Cardiac fibroblast (primary cell): ENCODE measurements around the gene GCGR.

Source experiments
- DNase-seq, 2 donors: peaks; one replicate each; pipeline versions ENCODE4 v3.0.0 to v3.0.0-alpha.2; 2010; ENCODE audit warnings: low read depth in 2 of 2
- H3K4me3 ChIP-seq, 2 donors: replicated peaks in 1 of 2; 1 replicate in 1 of 2; 2 replicates in 1 of 2; pipeline ENCODE4 v1.5.1; 2011; ENCODE audit warnings: low read depth in 2 of 2, low read length in 2 of 2, mild to moderate bottlenecking in 2 of 2, moderate library complexity in 1 of 2
- TF ChIP-seq, protein P1 (sequence below): IDR thresholded peaks from one replicate; pipeline ENCODE4 v1.5.1; 2011; ENCODE audit warnings: low read depth, mild to moderate bottlenecking, low read length, inconsistent platforms

Gene GCGR

DNA sequence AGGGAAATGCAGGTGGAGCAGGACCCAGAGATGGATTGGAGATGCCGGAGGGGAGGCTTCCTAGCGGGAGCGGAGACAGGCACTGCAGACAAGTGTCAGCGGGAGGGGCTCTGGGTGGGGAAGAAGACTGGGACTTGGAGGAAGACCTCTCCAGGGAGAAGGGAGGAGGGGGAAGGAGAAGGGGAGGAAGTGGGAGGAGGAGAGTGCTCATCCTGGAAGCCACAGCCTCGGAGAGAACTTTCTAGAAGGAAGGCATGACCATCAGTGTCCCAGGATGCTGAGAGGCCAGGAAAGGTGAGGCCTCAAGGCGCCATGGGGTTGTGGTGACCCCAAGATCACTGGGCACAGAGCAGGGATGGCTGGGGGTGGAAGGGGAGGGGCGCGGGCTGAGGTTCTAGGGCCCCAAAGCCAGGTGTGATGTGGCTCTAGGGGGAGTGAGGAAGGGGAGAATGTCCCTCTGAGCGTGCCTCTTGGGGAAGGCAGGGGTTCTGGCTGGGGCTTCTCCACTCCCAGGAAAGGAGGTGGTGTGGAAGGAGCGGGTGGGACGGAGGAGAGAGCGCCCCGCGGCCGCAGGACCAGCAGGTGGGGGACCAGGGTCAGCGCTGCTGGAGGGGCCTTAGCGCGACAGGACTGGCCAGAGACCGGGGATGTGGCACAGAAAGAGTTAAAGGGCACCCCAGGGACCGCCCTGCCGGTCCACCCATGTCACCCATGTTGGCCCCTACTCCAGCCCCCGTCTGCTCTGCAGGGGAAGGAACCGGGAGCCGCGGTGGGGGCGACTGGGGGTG, 900 bp upstream of the GCGR start:
- DNase-seq = no peak
- H3K4me3 ChIP-seq = no peak overlapping the region

DNA sequence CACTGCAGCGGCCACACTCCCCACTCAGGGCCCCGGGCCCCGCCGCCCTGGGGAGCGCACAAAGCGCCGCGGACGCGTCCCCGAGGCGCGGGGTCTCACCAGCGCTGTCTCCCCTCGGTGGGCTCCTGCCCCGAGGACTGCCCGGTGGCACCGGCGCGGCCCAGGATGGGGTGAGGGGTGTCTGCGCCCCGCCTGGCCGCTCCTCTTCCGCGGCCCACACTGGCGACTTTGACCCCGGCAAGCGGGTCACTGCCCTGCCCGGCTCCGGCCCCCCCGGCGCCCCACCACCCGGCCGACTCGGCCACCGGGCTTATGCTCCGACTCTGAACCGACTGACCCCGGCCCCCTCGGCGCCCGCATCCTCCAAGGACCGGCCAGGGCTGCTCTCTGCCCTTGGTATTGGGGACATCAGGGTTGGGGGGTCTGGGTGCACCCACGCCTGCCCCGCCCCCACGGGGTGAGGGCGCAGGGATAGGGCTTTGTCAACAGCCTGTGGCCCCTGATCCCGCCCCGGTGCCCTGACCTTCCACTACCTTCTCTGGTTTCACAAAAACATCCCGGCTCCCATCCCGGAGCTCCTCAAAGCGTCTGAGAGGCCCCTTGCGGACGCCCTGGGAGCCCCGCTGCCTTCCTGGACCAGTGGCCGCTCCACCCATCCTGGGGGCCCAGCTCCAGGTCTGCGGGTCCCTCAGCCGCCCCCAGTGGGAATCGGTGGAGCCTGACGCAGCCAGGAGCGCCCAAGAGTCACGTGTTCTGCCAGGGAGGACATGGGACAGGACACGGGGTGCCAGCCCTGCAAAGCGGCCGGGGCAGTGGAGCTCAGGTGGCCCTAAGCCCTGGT, 829 bp downstream of the GCGR start:
- no peak for DNase-seq
- no peak overlapping the region for H3K4me3 ChIP-seq
- TF ChIP-seq, protein P1, sequence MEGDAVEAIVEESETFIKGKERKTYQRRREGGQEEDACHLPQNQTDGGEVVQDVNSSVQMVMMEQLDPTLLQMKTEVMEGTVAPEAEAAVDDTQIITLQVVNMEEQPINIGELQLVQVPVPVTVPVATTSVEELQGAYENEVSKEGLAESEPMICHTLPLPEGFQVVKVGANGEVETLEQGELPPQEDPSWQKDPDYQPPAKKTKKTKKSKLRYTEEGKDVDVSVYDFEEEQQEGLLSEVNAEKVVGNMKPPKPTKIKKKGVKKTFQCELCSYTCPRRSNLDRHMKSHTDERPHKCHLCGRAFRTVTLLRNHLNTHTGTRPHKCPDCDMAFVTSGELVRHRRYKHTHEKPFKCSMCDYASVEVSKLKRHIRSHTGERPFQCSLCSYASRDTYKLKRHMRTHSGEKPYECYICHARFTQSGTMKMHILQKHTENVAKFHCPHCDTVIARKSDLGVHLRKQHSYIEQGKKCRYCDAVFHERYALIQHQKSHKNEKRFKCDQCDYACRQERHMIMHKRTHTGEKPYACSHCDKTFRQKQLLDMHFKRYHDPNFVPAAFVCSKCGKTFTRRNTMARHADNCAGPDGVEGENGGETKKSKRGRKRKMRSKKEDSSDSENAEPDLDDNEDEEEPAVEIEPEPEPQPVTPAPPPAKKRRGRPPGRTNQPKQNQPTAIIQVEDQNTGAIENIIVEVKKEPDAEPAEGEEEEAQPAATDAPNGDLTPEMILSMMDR = no peak

More for the DNA sequence above, 900 bp upstream of the GCGR start:
- TF ChIP-seq, protein P1 = no peak

DNA sequence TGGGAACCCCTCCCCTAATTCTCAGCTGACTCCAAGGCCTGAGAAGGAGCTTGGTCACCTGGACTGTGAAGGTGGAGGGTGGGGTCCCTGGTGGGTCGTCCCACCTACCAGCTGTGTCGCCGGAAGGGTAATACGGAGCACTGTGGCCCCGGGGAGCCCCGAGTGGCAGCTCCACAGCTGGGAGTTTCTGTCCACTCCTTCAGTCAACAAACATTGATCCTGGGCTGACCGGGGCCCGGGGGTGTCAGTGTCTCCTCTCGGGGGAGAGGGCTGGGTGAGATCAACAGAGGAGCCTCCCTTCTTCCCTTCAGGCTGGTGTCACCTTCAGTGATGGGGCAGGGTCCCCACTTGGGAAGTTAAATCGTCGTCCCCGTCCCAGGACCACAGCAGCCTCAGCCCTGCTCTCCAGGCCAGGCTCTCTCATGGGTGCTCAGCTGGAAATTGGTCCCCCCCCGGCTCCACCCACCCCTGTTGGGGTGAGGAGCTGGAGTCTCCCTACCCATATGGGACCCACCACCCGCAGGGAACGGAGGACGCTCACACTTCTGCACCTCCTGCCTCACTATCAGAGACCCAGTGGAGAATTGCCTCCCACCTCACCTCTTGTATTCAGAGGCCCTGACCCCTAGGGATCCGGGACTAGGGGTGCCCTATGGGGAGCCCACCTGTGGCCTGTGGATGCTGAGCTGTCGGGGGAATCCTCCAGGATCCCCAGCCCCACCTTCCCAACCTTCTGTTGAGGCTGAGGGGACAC, 1.9 kb downstream of the GCGR start:
- no peak for DNase-seq
- H3K4me3 ChIP-seq = no peak overlapping the region
- TF ChIP-seq, protein P1 = no peak

DNA sequence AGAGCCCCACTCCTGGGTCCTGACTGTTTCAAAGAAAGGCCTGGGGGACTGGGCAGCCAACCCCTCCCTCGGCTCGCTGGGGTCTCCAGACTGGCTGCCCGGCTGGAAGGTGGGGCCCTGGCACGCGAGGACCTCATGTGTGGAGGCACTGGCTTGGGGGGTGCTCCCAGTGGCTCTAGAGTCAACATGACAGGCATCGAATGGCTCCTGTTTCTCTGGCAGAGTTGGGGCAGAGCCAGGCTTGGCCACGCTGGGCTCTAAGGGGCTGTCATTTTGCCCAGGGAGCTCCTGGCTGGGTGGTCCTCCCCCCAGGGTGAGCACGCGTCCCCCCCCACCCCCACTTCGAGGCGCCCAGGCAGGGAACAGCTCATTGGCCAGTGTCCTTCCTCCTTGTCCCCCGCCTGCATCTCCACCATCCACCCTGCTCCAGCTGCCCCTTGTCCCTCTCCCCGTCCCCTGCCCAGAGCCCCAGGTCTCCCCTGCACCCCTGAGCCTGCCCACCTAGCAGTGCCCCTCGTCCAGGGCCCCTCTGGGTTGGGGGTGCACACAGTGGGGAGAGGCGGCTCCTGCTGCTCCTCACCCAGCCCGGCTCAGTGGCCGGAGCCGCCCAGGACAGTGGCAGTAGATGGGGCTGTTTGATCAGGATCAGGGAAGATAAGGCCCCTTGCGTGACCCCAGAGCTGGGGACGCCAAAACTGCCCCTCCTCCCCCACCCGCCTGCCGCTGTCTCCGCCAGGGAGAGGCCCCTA, 2.7 kb downstream of the GCGR start:
- H3K4me3 ChIP-seq = no peak overlapping the region
- DNase-seq = no peak
- TF ChIP-seq, protein P1 = no peak

DNA sequence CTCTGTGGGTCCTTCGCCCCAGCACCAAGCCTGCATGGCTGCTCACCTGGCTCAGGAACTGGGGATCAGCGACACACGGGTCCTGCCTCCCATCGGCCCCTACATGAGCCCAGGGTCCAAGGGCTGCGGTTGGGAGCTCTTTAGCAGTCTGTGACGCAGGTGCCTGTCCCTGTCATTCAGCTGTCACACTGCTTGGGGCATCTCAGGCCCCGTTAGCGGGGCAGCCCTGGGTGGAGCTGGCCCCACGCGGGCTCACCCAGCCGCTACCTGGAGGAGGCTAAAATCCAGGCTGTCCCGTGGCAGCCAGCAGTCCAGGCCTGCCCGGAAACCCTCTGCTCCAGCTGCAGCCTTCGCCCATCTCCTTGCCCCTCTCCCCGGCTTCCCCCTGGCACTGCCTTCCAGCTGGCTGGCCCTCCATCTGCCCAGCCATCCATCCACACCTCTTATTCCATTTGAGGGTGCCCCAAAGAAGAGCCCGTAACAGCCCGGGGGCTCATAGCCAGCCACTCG, 3.3 kb downstream of the GCGR start:
- TF ChIP-seq, protein P1 = no peak
- H3K4me3 ChIP-seq = no peak overlapping the region
- DNase-seq = no peak

DNA sequence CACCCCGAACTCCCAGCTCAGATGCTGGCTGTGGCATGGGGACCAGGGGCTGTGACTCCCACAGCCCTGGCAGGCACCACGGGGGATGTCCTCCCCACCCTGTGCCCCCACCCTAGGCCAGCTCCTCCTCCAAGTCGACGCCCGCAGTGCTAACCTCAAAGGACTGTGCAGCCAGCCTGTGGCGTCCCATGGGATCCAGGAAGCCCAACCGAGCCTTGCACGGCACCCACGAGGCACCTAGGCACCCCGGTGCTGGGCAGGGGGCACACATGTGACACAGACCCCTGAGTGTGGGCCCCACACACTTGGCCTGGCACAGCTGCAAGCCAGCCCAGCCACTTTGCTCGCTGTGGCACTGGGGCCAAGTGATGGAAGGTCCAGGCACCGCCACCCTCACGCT, 3.9 kb downstream of the GCGR start:
- no peak overlapping the region for H3K4me3 ChIP-seq
- DNase-seq = no peak
- TF ChIP-seq, protein P1 = no peak
